Astrocyte of the cerebellum (primary cell): Measurements from ENCODE around the gene RERGL.
"Not testable (repeated sequence)": the region's sequence is repeated elsewhere in the genome, so short reads cannot be mapped to it uniquely, and the experiment has no call there.

Experiments
- DNase-seq: peaks from one replicate; pipeline ENCODE4 v3.0.0-alpha.2; 2011; ENCODE audit warnings: low read depth
- H3K4me3 ChIP-seq: 2 replicates; pipeline ENCODE4 v1.5.1; 2011; ENCODE audit warnings: mild to moderate bottlenecking, low read depth, low read length, moderate library complexity
- CTCF ChIP-seq: IDR thresholded peaks from 2 replicates; pipeline ENCODE4 v1.5.1; 2012; ENCODE audit warnings: low read length, low read depth, moderate library complexity, mild to moderate bottlenecking; ENCODE audit errors: missing control alignments
- in situ Hi-C: cut with HindIII; loops from 2 replicates; pipeline ENCODE4 v1.10.0; 2017; ENCODE audit warnings: low sequenced_read_pairs

Gene RERGL

GRCh38 chr12:18074001-18074400 lies 16.0 kb downstream of the RERGL start:
- no peak overlapping the region for H3K4me3 ChIP-seq
- TF ChIP-seq CTCF, result no peak
- no peak for DNase-seq
- in situ Hi-C loops, result no loop called here

GRCh38 chr12:18072723-18073122 lies 17.3 kb downstream of the RERGL start:
- in situ Hi-C loops, result no loop called here

GRCh38 chr12:18071336-18071735 lies 18.7 kb downstream of the RERGL start:
- in situ Hi-C loops, result no loop called here
- H3K4me3 ChIP-seq, result no peak overlapping the region
- DNase-seq, result no peak
- TF ChIP-seq CTCF, result no peak

More at GRCh38 chr12:18072723-18073122, 17.3 kb downstream of the RERGL start:
- no peak for TF ChIP-seq CTCF
- no peak for DNase-seq
- no peak overlapping the region for H3K4me3 ChIP-seq

GRCh38 chr12:18068355-18068754 lies 21.6 kb downstream of the RERGL start:
- in situ Hi-C loops, result no loop called here

GRCh38 chr12:18066666-18067065 lies 23.3 kb downstream of the RERGL start:
- TF ChIP-seq CTCF, result no peak
- in situ Hi-C loops, result no loop called here
- DNase-seq, result no peak
- H3K4me3 ChIP-seq, result no peak overlapping the region

More at GRCh38 chr12:18068355-18068754, 21.6 kb downstream of the RERGL start:
- TF ChIP-seq CTCF, result no peak
- H3K4me3 ChIP-seq, result no peak overlapping the region
- DNase-seq, result no peak

- DNase-seq, H3K4me3 ChIP-seq, in situ Hi-C loops: not testable (repeated sequence)
Observed at GRCh38 chr12:18062867-18063266, 27.1 kb downstream of the RERGL start.

GRCh38 chr12:18057051-18057450 lies 32.9 kb downstream of the RERGL start:
- no peak for TF ChIP-seq CTCF
- in situ Hi-C loops, result no loop called here
- no peak overlapping the region for H3K4me3 ChIP-seq
- DNase-seq, result no peak
